Esophagus mucosa (tissue), 1 donor: Measurements from ENCODE around the gene MFAP5. TPM values are rescaled to one million over a fixed set of nuclear protein-coding genes. Genes with fewer than 3 reads are reported as not detected.
"Not testable (repeated sequence)": the region's sequence is repeated elsewhere in the genome, so short reads cannot be mapped to it uniquely, and the experiment has no call there.

Source experiments
- ATAC-seq: fragments of 200-7000 bp; cut with Tn5 transposase; one replicate; pipeline ENCODE4 v1.9.1; 2020
- total RNA-seq: library from RNA; stranded (reverse); gene quantifications from one replicate; pipeline ENCODE4 v1.2.4, GENCODE V29; 2023
- donor health status: DM: yes; HTN: yes; CAD: no.

MFAP5 gene
- total RNA-seq, 1 donor from 2014 or later, result 3.3 TPM

DNA sequence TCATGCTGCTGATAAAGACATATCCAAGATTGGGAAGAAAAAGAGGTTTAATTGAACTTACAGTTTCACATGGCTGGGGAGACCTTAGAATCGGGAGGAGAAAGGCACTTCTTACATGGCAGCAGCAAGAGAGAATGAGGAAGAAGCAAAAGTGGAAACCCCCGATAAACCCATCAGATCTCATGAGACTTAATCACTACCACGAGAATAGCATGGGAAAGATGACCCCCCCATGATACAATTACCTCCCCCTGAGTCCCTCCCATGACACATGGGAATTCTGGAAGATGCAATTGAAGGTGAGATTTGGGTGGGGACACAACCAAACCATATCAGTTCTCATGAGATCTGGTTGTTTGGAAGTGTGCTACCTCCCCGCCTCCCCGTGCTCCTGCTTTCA, 9.8 kb upstream of the MFAP5 start:
- ATAC-seq, result no peak

DNA sequence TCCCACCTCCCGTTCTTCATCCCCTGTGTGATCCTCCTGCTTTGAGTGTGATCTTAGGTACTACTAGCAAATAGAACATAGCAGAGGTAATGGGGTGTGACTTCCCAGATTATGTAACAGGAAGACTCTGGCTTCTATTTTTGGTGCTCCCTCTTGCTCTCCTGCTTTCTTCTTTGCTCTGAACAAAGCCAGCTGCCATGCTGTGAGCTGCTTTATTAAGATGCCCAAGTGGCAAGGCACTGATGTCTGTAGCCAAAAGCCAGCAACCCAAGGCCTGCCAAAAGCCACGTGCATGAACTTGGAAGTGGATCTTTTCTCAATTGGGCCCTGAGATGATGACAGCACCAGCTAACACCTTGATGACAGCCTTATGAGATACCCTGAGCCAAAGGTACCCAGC, 5.8 kb upstream of the MFAP5 start:
- ATAC-seq, result no peak

DNA sequence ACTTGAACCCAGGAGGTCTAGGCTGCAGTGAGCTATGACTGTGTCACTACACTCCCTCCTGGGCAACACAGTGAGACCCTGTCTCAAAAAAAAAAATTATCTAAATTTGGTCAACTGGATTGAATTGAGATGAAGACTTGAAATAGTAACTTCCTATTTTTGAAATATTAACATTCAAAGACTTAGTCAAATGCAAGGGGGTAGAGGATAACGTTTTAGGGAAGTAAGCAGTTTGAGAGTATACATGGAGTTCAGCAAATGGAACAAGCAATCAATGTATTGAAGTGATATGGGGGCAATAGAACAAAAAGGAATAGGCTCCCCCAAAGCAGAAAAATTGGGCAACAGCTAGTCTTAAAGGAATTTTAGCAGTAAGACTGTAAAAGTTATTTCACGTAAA, 4.6 kb upstream of the MFAP5 start:
- no peak for ATAC-seq

DNA sequence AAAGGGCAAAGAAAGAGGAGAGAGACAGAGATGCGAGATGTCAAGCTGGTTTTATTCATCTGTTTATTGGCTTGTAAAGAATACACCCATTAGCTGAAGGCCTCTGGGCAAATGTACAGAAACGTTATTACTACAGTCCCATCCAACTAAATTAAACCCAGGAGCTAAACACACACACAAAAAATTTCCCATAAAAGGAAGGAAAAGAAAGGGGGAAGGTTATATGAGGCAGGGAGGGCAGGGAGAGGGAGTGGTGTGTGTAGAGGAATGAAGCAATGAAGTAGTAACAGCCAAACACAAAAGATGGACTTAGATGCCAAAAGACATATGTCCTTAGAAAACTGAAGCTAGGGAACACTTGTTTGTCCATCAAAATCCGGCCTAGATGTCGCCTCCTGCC, 3.1 kb upstream of the MFAP5 start:
- no peak for ATAC-seq

DNA sequence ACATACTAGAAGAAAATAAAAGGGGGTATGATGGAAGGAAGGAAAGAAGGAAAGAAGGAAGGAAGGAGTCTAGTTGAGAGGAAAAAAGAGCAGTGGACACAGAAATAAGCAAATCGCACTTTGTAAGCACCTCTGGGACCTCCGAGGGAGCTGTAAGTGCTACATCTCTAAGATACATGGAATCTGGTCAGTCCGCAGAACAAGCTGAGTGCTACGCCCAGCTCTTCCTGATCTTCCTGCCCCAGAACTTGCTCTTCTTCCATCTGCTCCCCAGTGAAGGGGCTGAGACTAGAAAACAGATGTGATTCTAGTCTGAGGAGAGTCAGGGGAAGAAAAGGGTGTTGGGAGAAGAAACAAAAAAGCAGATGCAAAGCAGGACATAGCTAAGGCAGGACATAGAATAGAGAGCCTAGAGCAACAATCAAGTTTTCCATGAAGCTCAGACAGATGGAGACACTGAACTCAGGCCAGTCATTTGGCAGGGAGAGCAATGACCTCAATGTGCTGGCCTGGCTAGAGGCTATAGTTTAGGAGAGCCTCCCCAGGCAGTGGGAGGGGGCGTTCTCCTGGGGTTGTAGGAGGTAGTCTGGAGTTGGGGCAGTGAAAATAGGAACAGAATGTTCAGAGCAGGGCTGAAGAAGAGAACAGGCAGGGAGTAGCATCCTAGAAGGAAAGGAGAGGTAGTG, 1.7 kb upstream of the MFAP5 start:
- no peak for ATAC-seq

DNA sequence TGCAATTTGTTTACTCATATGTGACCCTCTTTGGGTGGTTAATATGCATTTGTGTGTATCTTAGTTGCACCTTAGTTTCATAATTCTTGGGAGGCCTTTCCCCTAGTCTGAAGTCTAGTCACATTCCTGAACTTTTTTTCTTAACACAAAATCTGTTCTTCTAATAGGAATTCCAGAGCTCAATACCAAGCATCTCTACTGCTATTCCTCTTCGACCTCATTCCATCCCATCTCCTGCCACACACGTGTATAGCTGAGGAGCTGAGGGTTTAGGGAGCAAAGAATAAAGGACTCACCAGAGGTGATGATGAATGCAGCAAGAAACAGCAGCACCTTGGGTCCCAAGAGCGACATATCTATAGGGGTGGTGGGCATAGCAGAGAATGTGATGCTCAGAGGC, 875 bp downstream of the MFAP5 start:
- ATAC-seq, result no peak

DNA sequence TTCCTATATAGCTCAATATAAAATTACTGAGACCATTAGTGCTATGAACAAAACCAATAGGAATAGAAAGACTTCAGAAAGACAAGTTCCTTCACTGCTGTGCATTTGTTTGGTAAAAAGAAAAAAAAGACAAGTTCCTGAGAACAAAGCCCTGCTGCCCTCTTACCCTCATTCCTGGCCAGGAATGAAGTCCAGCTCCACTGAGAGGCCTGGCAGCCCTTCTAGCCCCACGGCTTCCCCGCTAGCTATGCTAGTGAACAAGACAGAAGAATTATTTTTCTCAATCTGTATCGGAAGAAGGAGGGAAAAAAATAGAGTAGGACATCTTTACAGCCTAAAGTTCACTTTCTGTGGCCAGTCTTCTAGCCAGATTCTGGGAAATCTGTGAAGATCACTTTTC, 1.6 kb downstream of the MFAP5 start:
- ATAC-seq, result no peak

DNA sequence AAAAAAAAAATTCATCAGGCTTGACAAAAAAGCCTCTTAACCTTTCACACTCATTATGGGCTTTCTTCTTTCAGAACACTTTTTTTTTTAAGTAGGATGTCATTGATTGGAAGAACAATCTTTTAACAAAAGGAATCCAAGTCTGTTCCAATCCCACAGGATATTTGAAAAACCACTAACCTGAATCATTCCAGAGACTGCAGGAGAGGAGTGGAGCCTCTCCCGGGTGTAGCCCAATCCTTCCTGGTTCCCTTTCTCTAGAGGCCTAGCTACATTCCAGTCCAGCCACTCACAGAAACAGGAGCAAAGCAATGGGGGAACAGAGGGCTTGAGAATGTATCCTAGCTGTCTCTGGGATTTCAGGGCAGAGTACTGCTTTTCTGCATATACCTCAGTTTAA, 4.3 kb downstream of the MFAP5 start:
- ATAC-seq, result peak; percentile 26

DNA sequence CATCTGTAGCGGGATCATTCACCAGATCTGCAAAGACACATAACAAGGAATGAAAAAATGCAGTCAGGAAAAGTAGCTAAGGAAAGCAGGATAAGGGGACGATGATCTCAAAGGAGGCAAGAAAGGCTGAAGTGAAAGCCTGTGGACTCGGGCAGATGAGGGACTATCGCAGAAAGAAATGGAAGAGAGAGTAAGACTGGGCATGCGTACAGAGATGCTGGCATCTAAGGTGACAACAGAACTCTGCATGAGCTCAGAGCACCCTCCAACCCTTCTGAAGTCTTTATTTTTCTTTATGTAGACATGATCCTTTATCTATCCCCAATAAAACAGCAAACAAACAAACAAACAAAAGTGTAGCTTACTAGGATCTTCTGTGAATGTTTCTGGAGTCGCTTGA, 7.2 kb downstream of the MFAP5 start:
- no peak for ATAC-seq

DNA sequence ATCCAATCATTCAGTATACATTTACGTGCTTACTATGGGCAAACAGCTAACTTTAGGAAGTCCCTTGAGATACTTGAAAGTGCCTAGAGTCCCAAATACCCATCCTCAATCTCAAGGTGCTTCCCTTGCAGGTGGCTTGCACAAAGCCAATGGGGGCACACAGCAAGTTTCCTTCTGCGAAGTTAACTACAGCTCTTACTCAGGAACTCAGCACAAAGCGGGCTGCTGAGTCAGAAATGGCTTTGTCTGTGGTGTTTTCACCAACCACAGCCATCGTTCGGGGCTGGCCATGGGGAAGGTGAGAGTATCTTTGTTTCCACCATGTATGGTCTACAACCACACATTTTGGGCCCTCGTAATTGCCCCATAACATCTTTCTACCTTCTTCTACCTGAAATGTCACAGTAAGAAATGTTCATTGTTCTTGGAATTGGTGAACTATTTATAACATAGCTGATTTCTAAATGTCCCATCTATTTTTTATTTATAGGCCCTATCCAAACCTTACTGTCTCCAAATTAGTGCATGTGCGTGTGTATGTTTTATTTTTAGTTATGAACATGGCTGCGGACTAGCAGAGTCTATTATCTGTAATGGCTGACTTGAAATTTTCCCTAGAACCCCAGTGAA, 13.9 kb downstream of the MFAP5 start:
- ATAC-seq, result no peak

DNA sequence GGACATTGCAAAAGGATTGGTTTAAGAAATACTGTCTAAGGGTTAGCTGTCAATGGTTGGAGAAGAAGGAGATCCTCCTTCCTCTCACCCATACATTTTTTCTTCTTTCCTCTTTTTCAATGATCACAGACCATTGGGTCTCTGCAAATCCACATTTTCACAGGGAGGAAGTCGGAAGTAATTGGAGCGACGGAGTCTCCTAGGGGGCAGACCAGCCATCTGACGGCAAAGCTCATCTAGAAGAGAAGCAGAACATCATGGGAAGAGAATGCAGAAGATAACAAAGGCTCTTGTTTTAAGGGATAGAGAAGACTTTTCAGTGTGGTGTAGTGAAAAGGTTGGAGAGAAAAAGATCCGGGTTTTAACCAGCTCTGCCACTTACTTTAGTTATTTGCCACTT, 14.7 kb downstream of the MFAP5 start:
- ATAC-seq, result no peak

DNA sequence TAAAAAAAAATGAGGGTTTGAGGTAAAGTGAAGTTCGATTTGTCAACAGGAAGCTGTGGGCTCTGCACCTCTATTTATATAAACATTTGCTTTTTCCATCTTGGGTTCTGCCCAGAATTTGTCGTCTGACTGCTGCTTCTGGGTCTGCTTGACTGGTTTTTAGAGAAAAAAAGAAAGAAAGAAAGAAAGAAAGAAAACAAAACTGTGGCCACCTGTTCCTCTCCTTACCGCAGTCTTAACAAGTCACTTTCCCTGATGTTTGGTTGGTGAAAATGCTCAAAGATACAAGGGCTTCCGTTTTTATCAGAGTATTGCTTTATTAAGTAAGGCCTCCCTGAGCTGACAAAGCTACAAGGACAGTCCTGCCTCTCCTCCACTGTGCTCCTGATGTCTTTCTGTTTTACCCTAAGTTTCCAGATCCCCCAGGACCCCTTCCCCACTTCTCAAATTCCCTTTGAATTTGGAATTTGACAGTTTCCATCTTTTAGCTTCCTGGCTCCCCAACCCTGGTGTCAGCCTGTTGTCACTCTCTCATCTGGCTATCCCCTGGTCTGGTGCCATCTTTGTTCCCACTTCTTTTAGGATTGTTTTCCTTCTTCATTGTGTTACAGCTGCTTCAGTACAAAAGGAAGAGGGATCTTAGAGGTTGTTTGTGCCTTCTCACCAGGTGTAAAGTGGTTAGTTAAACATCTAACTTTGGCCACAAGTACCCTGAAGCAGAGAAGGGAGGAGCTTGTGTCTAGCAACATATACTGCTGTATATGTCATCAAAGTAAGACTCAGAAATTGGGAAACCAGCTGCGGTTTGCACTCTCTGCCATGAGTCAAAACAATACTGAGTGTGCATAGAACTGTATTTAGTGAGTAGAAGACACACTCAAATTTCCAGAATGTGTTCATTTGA, 18.0 kb downstream of the MFAP5 start:
- peak; percentile 68 for ATAC-seq

DNA sequence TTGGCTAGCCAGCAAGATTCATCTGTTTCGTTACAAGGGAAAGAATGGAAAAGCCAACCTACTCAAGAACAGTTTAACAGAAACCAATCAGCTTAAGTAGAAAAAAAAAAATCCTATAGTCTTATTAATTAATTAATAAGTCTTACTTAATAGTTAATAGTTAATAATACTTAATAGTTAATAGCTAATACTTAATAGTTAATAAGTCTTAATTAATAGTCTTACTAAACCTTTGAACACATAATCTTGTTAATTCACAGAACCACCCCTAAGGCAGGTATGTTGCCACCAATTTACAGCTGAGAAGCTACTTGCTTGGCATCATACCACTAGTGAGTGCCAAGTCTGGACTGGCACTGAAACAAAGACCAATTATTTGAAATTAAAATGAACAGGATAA, 19.9 kb downstream of the MFAP5 start:
- ATAC-seq, result no peak

DNA sequence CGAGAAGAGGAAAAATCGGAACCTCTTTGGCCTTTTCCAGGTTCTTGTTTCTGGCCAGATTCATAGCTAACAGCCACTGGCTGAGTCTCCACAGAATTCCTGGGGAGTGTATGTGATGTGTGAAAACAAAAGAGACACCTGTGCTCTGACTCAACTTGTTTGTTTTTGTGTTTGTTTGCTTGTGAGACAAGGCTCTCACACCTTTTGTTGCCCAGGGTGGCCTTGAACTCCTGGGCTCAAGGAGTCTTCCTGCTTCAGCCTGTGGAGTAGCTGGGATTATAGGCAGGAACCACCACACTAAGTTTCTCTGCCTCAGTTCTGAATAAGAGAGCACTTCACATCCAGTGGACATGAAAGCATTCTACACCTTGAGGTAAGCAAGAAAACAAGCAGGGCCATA, 22.7 kb downstream of the MFAP5 start:
- ATAC-seq, result no peak

DNA sequence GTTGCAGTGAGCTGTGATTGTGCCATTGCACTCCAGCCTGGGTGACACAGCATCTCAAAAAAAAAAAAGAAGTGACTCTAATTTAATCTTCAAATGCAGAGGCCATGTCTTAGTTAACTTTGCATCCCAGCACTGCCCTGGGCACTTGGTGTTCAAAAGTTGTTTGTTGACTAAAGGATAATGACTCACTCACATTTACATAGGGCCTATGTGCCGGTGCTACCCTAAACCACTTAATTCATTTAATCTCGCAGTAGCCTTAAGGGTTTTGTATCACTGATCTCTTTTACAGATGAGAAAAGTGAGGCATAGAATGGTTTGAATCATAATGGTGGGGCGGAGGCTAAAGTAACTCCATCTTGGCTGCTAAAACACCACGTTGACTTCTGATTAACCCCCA, 23.7 kb downstream of the MFAP5 start:
- ATAC-seq, result peak; percentile 94

DNA sequence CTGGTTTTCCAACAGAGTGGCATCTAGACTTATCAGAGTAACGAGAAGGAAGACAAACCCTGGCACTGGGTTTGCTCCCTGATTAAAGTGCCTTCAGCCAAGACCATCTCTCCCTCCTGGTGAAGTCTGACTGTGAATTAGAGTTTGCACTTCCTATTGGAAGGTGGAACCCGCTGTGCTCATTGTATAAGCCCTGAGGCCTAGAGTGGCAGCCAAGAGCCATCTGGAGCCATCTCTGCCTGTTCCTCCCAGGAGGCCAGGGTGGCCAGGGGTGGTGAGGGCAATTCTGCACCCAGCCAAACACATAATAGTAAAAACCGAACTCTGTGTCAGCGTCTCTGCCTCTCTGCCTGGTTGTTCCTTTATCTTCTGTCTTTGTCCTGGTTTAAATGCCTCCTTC, 25.0 kb downstream of the MFAP5 start:
- ATAC-seq, result no peak

DNA sequence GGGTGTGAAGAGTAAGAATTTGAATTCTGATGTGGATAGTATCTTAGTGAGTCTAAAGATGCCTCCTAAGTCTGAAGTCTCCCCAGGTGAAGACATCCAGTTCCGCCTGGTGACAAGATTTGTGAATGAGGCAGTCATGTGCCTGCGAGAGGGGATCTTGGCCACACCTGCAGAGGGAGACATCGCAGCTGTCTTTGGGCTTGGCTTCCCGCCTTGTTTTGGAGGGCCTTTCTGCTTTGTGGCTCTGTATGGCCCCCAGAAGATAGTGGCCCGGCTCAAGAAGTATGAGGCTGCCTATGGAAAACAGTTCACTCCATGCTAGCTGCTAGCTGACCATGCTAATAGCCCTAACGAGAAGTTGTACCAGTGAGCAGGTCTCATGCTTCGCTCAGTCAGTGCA, 25.4 kb downstream of the MFAP5 start:
- no peak for ATAC-seq

DNA sequence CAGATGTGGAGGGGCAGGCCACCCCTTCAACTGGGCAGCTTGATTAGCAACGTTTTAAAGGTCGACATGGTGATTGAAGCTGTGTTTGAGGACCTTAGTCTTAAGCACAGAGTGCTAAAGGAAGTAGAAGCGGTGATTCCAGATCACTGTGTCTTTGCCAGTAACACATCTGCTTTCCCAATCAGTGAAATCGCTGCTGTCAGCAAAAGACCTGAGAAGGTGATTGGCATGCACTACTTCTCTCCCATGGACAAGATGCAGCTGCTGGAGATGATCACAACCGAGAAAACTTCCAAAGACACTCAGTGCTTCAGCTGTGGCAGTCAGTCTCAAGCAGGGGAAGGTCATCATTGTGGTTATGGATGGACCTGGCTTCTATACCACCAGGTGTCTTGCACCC, 26.0 kb downstream of the MFAP5 start:
- no peak for ATAC-seq

DNA sequence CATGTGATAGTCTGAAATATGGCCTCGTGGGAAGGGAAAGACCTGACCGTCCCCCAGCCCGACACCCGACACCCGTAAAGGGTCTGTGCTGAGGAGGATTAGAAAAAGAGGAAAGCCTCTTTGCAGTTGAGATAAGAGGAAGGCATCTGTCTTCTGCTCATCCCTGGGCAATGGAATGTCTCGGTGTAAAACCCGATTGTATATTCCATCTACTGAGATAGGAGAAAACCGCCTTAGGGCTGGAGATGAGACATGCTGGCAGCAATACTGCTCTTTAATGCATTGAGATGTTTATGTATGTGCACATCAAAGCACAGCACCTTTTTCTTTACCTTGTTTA, 26.6 kb downstream of the MFAP5 start:
- ATAC-seq, result not testable (repeated sequence)

DNA sequence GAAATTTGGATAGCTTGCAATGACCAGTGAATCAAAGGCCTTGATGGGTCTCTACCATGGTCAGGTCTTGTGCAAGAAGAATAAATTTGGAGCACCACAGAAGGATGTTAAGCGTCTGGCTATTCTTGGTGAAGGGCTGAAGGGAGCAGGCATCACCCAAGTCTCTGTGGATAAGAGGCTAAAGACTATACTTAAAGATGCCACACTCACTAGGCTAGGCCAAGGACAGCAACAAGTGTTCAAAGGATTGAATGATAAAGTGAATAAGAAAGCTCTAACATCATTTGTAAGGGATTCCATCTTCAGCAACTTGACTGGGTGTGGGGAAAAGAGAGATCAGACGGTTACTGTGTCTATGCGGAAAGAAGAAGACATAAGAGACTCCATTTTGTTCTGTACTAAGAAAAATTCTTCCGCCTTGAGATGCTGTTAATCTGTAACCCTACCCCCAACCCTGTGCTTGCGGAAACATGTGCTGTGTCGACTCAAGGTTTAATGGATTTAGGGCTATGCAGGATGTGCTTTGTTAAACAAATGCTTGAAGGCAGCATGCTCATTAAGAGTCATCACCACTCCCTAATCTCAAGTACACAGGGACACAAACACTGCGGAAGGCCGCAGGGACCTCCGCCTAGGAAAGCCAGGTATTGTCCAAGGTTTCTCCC, 27.2 kb downstream of the MFAP5 start:
- not testable (repeated sequence) for ATAC-seq

DNA sequence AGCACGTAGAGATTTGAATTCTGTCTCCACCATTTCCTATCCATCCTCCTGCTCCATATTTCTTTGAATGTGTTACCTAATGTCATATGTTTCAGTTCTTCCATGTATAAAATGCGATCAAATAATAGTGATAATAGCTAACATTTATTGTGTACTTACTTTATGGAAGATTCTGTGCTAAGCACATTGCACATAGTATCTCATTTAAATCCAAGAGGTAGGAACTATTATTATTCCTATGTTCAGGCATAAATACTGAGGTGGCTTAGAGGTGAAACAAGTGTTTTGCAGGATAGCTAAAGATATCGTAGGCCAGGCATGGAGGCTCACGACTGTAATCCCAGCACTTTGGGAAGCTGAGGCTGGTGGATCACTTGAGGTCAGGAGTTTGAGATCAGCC, 32.5 kb downstream of the MFAP5 start:
- no peak for ATAC-seq

DNA sequence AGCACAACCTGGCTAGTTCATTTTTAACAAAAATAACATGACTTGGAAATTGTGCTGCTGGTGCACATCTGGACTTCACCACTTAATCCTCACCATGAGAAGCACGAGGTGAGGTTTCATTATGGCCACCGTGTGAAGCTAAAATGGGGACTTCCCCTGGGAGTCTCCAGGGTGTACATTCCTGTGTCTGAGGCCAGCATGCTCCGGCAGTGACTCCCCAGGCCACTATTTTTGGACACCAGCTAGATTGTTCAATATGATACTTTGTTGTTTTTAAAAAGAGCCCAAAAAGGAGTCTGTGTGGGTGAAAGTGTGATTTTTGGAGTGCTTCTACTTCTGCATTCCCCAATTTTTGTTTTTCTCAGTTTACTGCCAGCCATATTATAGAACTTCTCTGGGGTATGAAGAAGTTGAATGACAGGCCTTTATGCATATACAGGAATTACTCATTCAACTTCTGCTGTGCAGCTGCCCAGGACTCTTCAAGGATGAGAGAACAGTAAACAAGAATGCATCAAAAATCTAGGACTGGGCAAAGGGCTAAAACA, 33.1 kb downstream of the MFAP5 start:
- peak; percentile 59 for ATAC-seq

DNA sequence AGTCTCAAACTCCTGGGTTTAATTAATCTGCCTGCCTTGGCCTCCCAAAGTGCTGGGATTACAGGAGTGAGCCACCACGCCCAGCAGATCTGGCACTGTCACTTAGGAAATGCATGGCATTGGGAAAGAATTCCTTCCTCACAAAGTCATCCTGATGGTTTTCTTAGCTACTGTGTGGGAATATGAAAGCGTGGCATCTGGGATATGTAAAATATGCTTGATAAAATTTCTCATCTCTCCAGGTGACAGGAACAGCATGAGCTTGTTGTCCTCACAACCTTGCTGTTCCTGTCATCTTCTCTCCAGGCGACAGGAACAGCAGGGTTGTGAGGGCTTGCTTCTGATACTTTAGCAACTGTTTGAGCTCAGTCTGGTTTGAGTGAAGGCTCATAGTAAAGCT, 33.9 kb downstream of the MFAP5 start:
- no peak for ATAC-seq
